WTC11 (cell line): Measurements from ENCODE around the gene ALOX15. TPM values are rescaled to one million over a fixed set of nuclear protein-coding genes. Genes with fewer than 3 reads are reported as not detected.
A peak's percentile ranks its signal among the peaks of the same experiment; 100 is the strongest.

Source experiments
- ATAC-seq: fragments of 200-7000 bp; cut with Tn5 transposase; 2 replicates; pipeline ENCODE4 v1.10.0; 2021; ENCODE audit warnings: mild to moderate bottlenecking, moderate library complexity
- CTCF ChIA-PET: fragments of 300-600 bp; sonication (Branson Sonifier 250); formaldehyde crosslinking; loops from one replicate; lab custom pipeline; 2021; ENCODE audit warnings: antibody characterized with exemption; lab: Charles Lee
- POLR2A ChIA-PET: fragments of 350-600 bp; sonication (Branson Sonifier 250); formaldehyde crosslinking; loops from one replicate; lab custom pipeline; 2021; ENCODE audit warnings: antibody characterized with exemption; lab: Charles Lee
- DNase-seq: peaks from one replicate; pipeline ENCODE4 v3.0.0; 2021; ENCODE audit warnings: low spot score
- H3K27ac Mint-ChIP-seq: 2 replicates; pipeline ENCODE4 v1.8.0; 2021; ENCODE audit warnings: mixed read lengths
- H3K27me3 Mint-ChIP-seq: 2 replicates; pipeline ENCODE4 v1.8.0; 2021; ENCODE audit warnings: low read depth, mild to moderate bottlenecking, moderate library complexity, mixed read lengths
- H3K36me3 Mint-ChIP-seq: 2 replicates; pipeline ENCODE4 v1.8.0; 2021; ENCODE audit warnings: mixed read lengths
- H3K4me1 Mint-ChIP-seq: 2 replicates; pipeline ENCODE4 v1.8.0; 2022; ENCODE audit warnings: mixed read lengths
- H3K4me3 Mint-ChIP-seq: 2 replicates; pipeline ENCODE4 v1.8.0; 2021; ENCODE audit warnings: mild to moderate bottlenecking, moderate library complexity, mixed read lengths
- H3K9me3 Mint-ChIP-seq: 2 replicates; pipeline ENCODE4 v1.8.0; 2021; ENCODE audit warnings: mixed read lengths
- ATF6 ChIP-seq: sonication (generic); formaldehyde crosslinking; IDR thresholded peaks from 2 replicates; pipeline ENCODE4 v1.8.1; 2023; ENCODE audit warnings: mild to moderate bottlenecking, missing genetic modification reagents
- CTCF ChIP-seq: fragments of 200-600 bp; IDR thresholded peaks from 2 replicates; pipeline ENCODE4 v1.8.0; 2022; ENCODE audit warnings: antibody characterized with exemption
- E2F1 ChIP-seq: sonication (generic); formaldehyde crosslinking; IDR thresholded peaks from 2 replicates; pipeline ENCODE4 v1.8.0; 2022; ENCODE audit warnings: mild to moderate bottlenecking, missing genetic modification reagents
- FOXK1 ChIP-seq: sonication (generic); formaldehyde crosslinking; IDR thresholded peaks from 2 replicates; pipeline ENCODE4 v1.8.0; 2022; ENCODE audit warnings: mild to moderate bottlenecking, moderate library complexity, missing genetic modification reagents
- HMGA2 ChIP-seq: fragments of 250-450 bp; sonication (Bioruptor Pico); IDR thresholded peaks from 2 replicates; pipeline ENCODE4 v1.4.0; 2021; ENCODE audit warnings: mild to moderate bottlenecking, moderate library complexity
- STAT6 ChIP-seq: sonication (generic); formaldehyde crosslinking; conservative IDR thresholded peaks from 2 replicates; pipeline ENCODE4 v1.8.1; 2023; ENCODE audit warnings: mild to moderate bottlenecking, low read depth, missing genetic modification reagents, moderate library complexity
- TEAD1 ChIP-seq: sonication (generic); formaldehyde crosslinking; IDR thresholded peaks from 2 replicates; pipeline ENCODE4 v1.8.0; 2022; ENCODE audit warnings: mild to moderate bottlenecking, missing genetic modification reagents
- ZNF532 ChIP-seq: fragments of 250-450 bp; sonication (Bioruptor Pico); IDR thresholded peaks from 2 replicates; pipeline ENCODE4 v1.9.0; 2021; ENCODE audit warnings: mild to moderate bottlenecking, borderline replicate concordance
- total RNA-seq: library from RNA; stranded (reverse); gene quantifications from 3 replicates; pipeline ENCODE4 v1.2.3, GENCODE V29; 2021

ALOX15 gene
- total RNA-seq, 1 experiment from 2014 or later, result 0.50 TPM

- Mint-ChIP-seq H3K36me3 (no peaks in the 10 kb centered on the region), H3K4me3 (peak overlapping the region; percentile 86), H3K27me3 (peaks cover 40% of the 10 kb centered on the region), H3K9me3 (no peaks in the 10 kb centered on the region), H3K27ac (no peak overlapping the region), H3K4me1 (peaks cover 22% of the 10 kb centered on the region)
- POLR2A ChIA-PET, result no interaction called here
- CTCF ChIA-PET, result interaction anchor here (0.5 to 2.7 kb wide), 9 partner anchors 10 to 452 kb away, joined by 3 to 35 read pairs (median 4); partner anchors contain the start of gene GGT6
- TF ChIP-seq TEAD1 (no peak), STAT6 (no peak), CTCF (peak; percentile 24; the same call in 1 of the 2 replicates)
- DNase-seq (peak; percentile 60), ATAC-seq (peak; percentile 76)
These were observed 57.7 kb downstream of the ALOX15 start for GRCh38 chr17:4583782-4584100.

- DNase-seq, result no peak
- TF ChIP-seq FOXK1 (no peak), E2F1 (no peak), HMGA2 (CRISPR knock-in tag) (no peak), ZNF532 (CRISPR knock-in tag) (no peak)
- TF ChIP-seq, all 79 proteins: peak for 0
- no peaks in the 10 kb centered on the region for H3K9me3 Mint-ChIP-seq
- no peak overlapping the region for H3K27ac Mint-ChIP-seq
- peak overlapping the region; percentile 86 for H3K4me3 Mint-ChIP-seq
- H3K4me1 Mint-ChIP-seq, result peaks cover 22% of the 10 kb centered on the region
- no peak for ATAC-seq
- POLR2A ChIA-PET, result no interaction called here
- H3K27me3 Mint-ChIP-seq, result peaks cover 40% of the 10 kb centered on the region
- H3K36me3 Mint-ChIP-seq, result no peaks in the 10 kb centered on the region
- CTCF ChIA-PET, result interaction anchor here (0.9 to 2.7 kb wide), 6 partner anchors 9 to 64 kb away, joined by 3 to 35 read pairs (median 4); partner anchors contain the start of gene GGT6
These were observed 58.3 kb downstream of the ALOX15 start for GRCh38 chr17:4583206-4583605.

- ATAC-seq (no peak), DNase-seq (no peak)
- Mint-ChIP-seq H3K36me3 (no peaks in the 10 kb centered on the region), H3K27me3 (peaks cover 40% of the 10 kb centered on the region), H3K9me3 (no peaks in the 10 kb centered on the region), H3K27ac (no peak overlapping the region), H3K4me3 (no peak overlapping the region), H3K4me1 (peaks cover 22% of the 10 kb centered on the region)
- ChIA-PET CTCF (interaction anchor here (0.6 to 2.7 kb wide), 6 partner anchors 12 to 48 kb away, joined by 3 to 23 read pairs (median 6); no protein-coding TSS in a partner anchor), POLR2A (interaction anchor here (0.6 to 1.2 kb wide), 2 partner anchors 12 kb away, joined by 3 read pairs; no protein-coding TSS in a partner anchor)
- TF ChIP-seq ATF6 (CRISPR knock-in tag), result no peak
These were observed 58.8 kb downstream of the ALOX15 start for GRCh38 chr17:4582691-4583090.
